Measurements from ENCODE around the gene SLC19A3. TPM values are rescaled to one million over a fixed set of nuclear protein-coding genes. Genes with fewer than 3 reads are reported as not detected.
"Not testable (repeated sequence)": the region's sequence is repeated elsewhere in the genome, so short reads cannot be mapped to it uniquely, and the experiment has no call there.

SLC19A3 gene
- total and polyA plus RNA-seq, 4 experiments from 2014 or later, result not detected

DNA sequence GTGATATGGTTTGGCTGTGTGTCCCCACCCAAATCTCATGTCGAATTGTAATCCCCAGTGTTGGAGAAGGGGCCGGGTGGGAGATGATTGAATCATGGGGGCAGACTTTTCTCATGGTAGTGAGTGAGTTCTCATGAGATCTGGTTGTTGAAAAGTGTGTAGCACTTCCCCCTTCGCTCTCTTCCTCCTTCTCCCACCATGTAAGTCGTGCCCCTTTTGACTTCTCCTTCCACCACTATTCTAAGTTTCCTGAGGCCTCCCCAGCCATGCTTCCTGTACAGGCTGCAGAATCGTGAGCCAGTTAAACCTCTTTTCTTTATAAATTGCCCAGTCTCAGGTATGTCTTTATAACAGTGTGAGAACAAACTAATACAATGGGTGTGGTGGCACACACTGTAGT lies 44.2 kb downstream of the SLC19A3 start:
- DNase-seq; H3K4me1 Mint-ChIP-seq; intact Hi-C loops (cut with micrococcal nuclease); H3K4me1 ChIP-seq (ENCODE audit: insufficient read depth, low read length); H3K9me3 ChIP-seq (ENCODE audit: control insufficient read depth in 1 of 2, low read length in 2 of 2); H3K4me3 ChIP-seq (ENCODE audit: low read length in 2 of 2); H3K27me3 ChIP-seq (ENCODE audit: insufficient read depth, low read length); POLR2A ChIA-PET (ENCODE audit: partially characterized antibody); H3K27ac ChIP-seq (ENCODE audit: low read depth, low read length); CTCF ChIA-PET (ENCODE audit: partially characterized antibody); H3K9me3 Mint-ChIP-seq; H3K27ac Mint-ChIP-seq; H3K36me3 Mint-ChIP-seq; H3K36me3 ChIP-seq (ENCODE audit: insufficient read depth, low read length); H3K4me3 Mint-ChIP-seq: not testable (repeated sequence)
- peaks cover 1 to 11% of the 10 kb centered on the region in 2 donors for H3K27me3 Mint-ChIP-seq

DNA sequence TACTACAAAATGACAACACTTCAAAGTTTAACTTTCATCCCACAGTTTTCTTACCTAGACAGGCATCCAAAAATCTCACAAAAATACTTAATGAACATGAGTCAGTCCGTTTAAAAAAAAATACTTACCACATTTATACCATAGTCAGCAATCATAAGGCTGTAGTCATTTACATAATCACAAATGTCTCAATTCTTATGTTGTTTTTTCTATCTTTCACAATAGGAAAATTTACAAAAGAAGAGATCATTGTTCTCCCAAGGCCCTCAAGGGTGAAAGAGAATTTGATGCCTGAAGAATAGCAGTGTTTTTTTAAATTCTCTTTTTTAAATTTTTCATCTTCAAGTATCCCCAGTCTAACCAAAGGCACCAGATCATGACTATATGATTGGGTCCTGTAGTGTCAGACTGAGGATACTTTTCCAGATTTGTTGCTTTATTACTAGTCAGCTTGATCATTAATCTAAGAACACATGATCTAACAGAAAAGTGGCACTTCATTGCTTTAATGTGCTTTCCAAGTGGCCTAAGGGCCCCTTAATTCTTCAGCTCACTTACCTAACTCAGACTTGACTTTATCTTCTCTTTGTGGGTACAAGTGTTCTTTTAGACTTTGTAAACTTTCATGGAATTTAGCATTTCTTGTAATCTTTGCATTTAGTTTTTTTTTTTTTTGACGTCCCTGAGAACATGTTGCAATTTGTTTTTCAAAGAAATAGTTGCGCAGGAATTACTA lies 46.5 kb downstream of the SLC19A3 start:
- H3K4me3 Mint-ChIP-seq, result no peak overlapping the region
- Histone ChIP-seq H3K27me3 (ENCODE audit: insufficient read depth, low read length) (no peaks in the 10 kb centered on the region), H3K4me1 (ENCODE audit: insufficient read depth, low read length) (no peaks in the 10 kb centered on the region), H3K9me3 (ENCODE audit: control insufficient read depth in 1 of 2, low read length in 2 of 2) (no peaks in the 10 kb centered on the region), H3K4me3 (ENCODE audit: low read length in 2 of 2) (no peak overlapping the region), H3K27ac (ENCODE audit: low read depth, low read length) (no peak overlapping the region), H3K36me3 (ENCODE audit: insufficient read depth, low read length) (no peaks in the 10 kb centered on the region)
- ChIA-PET POLR2A (ENCODE audit: partially characterized antibody) (no interaction called here), CTCF (ENCODE audit: partially characterized antibody) (interaction anchor here (1.8 kb wide), 1 partner anchor 13 kb away, joined by 9 read pairs; no protein-coding TSS in a partner anchor)
- no peaks in the 10 kb centered on the region for H3K4me1 Mint-ChIP-seq
- intact Hi-C loops (cut with micrococcal nuclease), result no loop called here
- no peaks in the 10 kb centered on the region for H3K9me3 Mint-ChIP-seq
- no peaks in the 10 kb centered on the region for H3K36me3 Mint-ChIP-seq
- no peak for DNase-seq
- no peak overlapping the region for H3K27ac Mint-ChIP-seq
- H3K27me3 Mint-ChIP-seq, result peaks cover 0 to 10% of the 10 kb centered on the region in 2 donors

DNA sequence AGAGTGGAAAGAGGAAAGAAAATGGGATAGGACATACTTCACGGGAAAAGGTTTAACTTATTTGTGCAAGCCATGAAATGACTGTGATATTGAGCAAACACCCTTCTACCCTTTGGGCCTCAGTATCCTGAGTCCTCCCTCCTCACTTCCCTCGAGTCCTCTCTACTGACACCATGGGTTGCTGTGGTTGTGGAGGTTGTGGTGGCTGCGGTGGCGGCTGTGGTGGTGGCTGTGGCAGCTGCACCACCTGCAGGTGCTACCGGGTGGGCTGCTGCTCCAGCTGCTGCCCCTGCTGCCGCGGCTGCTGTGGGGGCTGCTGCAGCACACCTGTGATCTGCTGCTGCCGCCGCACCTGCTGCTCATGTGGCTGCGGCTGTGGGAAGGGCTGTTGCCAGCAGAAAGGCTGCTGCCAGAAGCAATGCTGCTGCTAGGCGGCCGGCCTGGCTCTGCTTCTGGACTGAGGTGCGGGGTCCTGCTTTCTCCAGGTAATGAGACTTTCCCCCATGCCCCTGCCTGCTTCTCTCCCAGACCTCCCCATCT lies 51.1 kb downstream of the SLC19A3 start, which contains the start of gene SCYGR5:
TSS of gene SCYGR5 (plus strand) at position 174 of the 540 bp plus-strand sequence. CDS start at position 174, 0 bp downstream.
- H3K4me1 Mint-ChIP-seq; H3K27ac ChIP-seq (ENCODE audit: low read depth, low read length); H3K9me3 Mint-ChIP-seq; H3K27me3 ChIP-seq (ENCODE audit: insufficient read depth, low read length); H3K36me3 Mint-ChIP-seq; DNase-seq; H3K9me3 ChIP-seq (ENCODE audit: control insufficient read depth in 1 of 2, low read length in 2 of 2); H3K4me3 ChIP-seq (ENCODE audit: low read length in 2 of 2); H3K36me3 ChIP-seq (ENCODE audit: insufficient read depth, low read length); H3K27me3 Mint-ChIP-seq; H3K27ac Mint-ChIP-seq; H3K4me1 ChIP-seq (ENCODE audit: insufficient read depth, low read length); intact Hi-C loops (cut with micrococcal nuclease); H3K4me3 Mint-ChIP-seq; POLR2A ChIA-PET (ENCODE audit: partially characterized antibody): not testable (repeated sequence)
- CTCF ChIA-PET (ENCODE audit: partially characterized antibody), result interaction anchor here (3.0 kb wide), 1 partner anchor 8 kb away, joined by 9 read pairs; no protein-coding TSS in a partner anchor

DNA sequence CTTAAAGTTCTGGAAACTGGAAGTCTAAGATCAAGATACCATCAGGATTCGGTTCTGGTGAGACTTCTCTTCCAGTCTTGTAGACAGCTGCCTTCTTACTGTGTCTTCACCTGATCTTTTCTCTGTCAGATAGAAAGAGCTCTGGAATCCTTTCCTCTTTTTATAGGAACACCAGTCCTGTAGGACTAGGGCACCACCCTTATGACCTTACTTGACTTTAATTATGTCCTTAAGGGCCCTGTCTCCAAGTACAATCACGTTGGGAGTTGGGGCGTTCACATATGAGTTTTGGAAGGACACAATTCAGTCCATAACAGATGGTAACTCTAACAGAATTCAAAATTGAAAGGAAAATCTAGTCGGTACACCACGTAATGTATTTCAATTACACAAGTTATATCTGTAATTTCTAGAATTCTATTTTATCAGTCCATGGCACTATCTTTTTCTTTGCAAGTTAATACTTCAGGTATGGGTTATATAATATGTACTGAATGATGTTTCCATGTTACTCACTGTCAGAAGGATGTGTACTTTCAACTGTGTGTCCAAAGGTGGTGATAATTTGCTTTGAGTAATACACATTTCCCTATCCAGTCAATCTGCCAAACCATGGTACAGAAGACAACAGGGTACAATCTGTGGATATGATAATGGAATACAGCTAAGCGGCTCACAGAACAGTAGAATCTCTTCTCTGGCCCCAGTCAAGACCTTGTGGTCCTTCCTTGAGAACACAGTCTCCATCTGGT lies 52.5 kb downstream of the SLC19A3 start:
- intact Hi-C loops (cut with micrococcal nuclease), result no loop called here
- Mint-ChIP-seq H3K36me3 (no peaks in the 10 kb centered on the region), H3K27ac (no peak overlapping the region), H3K9me3 (peaks cover 0 to 2% (median 0%) of the 10 kb centered on the region in 8 donors), H3K4me3 (no peak overlapping the region), H3K27me3 (peaks cover 2 to 6% of the 10 kb centered on the region in 2 donors), H3K4me1 (no peaks in the 10 kb centered on the region)
- ChIA-PET CTCF (ENCODE audit: partially characterized antibody) (interaction anchor here (1.3 kb wide), 1 partner anchor 101 kb away, joined by 5 read pairs; no protein-coding TSS in a partner anchor), POLR2A (ENCODE audit: partially characterized antibody) (no interaction called here)
- no peaks in the 10 kb centered on the region for H3K4me1 ChIP-seq (ENCODE audit: insufficient read depth, low read length)
- H3K9me3 ChIP-seq (ENCODE audit: control insufficient read depth in 1 of 2, low read length in 2 of 2), result no peaks in the 10 kb centered on the region
- H3K27me3 ChIP-seq (ENCODE audit: insufficient read depth, low read length), result no peaks in the 10 kb centered on the region
- DNase-seq, result no peak
- no peak overlapping the region for H3K4me3 ChIP-seq (ENCODE audit: low read length in 2 of 2)
- no peak overlapping the region for H3K27ac ChIP-seq (ENCODE audit: low read depth, low read length)
- H3K36me3 ChIP-seq (ENCODE audit: insufficient read depth, low read length), result no peaks in the 10 kb centered on the region

DNA sequence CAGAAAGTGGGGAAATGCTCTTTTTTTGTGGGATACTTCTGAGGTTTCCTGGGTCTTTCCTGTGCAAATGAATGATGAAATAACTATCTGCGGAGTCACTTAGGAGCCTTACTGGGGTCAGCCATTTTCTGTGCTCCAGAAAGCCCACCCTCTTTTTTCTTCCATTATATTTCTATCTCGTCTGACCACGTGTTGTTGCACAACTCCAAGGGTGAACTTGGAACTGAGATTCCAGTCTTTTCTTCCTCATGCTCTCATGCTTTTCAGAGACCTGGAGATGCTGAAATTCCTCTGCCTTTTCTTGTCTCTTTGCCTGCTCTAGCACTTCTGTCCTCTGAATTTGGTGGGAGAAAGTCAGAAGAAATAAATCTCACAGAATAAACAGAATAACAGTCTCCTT lies 56.0 kb downstream of the SLC19A3 start:
- POLR2A ChIA-PET (ENCODE audit: partially characterized antibody), result no interaction called here
- intact Hi-C loops (cut with micrococcal nuclease), result no loop called here

GRCh38 chr2:227661025-227661649 lies 56.7 kb downstream of the SLC19A3 start:
- no peak for DNase-seq
- Histone ChIP-seq H3K36me3 (ENCODE audit: insufficient read depth, low read length) (no peaks in the 10 kb centered on the region), H3K9me3 (ENCODE audit: control insufficient read depth in 1 of 2, low read length in 2 of 2) (no peaks in the 10 kb centered on the region), H3K4me1 (ENCODE audit: insufficient read depth, low read length) (no peaks in the 10 kb centered on the region), H3K4me3 (ENCODE audit: low read length in 2 of 2) (no peak overlapping the region), H3K27ac (ENCODE audit: low read depth, low read length) (no peak overlapping the region), H3K27me3 (ENCODE audit: insufficient read depth, low read length) (no peaks in the 10 kb centered on the region)
- Mint-ChIP-seq H3K4me3 (no peak overlapping the region), H3K4me1 (no peaks in the 10 kb centered on the region), H3K9me3 (peaks cover 0 to 2% (median 0%) of the 10 kb centered on the region in 8 donors), H3K27me3 (peaks cover 2 to 4% of the 10 kb centered on the region in 2 donors), H3K36me3 (no peaks in the 10 kb centered on the region), H3K27ac (no peak overlapping the region)
- intact Hi-C loops (cut with micrococcal nuclease), result no loop called here
- ChIA-PET CTCF (ENCODE audit: partially characterized antibody) (no interaction called here), POLR2A (ENCODE audit: partially characterized antibody) (no interaction called here)

More for the DNA sequence above, 56.0 kb downstream of the SLC19A3 start:
- no peak overlapping the region for H3K4me3 ChIP-seq (ENCODE audit: low read length in 2 of 2)
- no peak overlapping the region for H3K4me3 Mint-ChIP-seq
- no peaks in the 10 kb centered on the region for H3K9me3 ChIP-seq (ENCODE audit: control insufficient read depth in 1 of 2, low read length in 2 of 2)
- H3K27ac Mint-ChIP-seq, result no peak overlapping the region
- H3K9me3 Mint-ChIP-seq, result peaks cover 0 to 2% (median 0%) of the 10 kb centered on the region in 8 donors
- no peaks in the 10 kb centered on the region for H3K4me1 Mint-ChIP-seq
- no peaks in the 10 kb centered on the region for H3K27me3 ChIP-seq (ENCODE audit: insufficient read depth, low read length)
- H3K4me1 ChIP-seq (ENCODE audit: insufficient read depth, low read length), result no peaks in the 10 kb centered on the region
- H3K27me3 Mint-ChIP-seq, result peaks cover 2 to 6% of the 10 kb centered on the region in 2 donors
- no peak overlapping the region for H3K27ac ChIP-seq (ENCODE audit: low read depth, low read length)
- CTCF ChIA-PET (ENCODE audit: partially characterized antibody), result interaction anchor here (1.3 to 1.6 kb wide), 2 partner anchors 104 to 199 kb away, joined by 4 to 5 read pairs; no protein-coding TSS in a partner anchor
- no peak for DNase-seq
- no peaks in the 10 kb centered on the region for H3K36me3 ChIP-seq (ENCODE audit: insufficient read depth, low read length)
- no peaks in the 10 kb centered on the region for H3K36me3 Mint-ChIP-seq
